Choroid plexus epithelial cell (primary cell): ENCODE results near the gene ZFTA.

Experiments used
- DNase-seq: peaks from one replicate; pipeline ENCODE4 v3.0.0-alpha.2; 2010; ENCODE audit warnings: low read depth
- H3K4me3 ChIP-seq: 2 replicates; pipeline ENCODE4 v1.5.1; 2011; ENCODE audit warnings: low read depth, mild to moderate bottlenecking, control low read depth, low read length, moderate library complexity
- CTCF ChIP-seq: conservative IDR thresholded peaks from 2 replicates; pipeline ENCODE4 v1.5.1; 2011; ENCODE audit warnings: low read depth, mild to moderate bottlenecking, control low read depth, inconsistent platforms, low read length, moderate library complexity

The ZFTA gene

GRCh38 chr11:63795066-63795465 lies 26.5 kb upstream of the ZFTA start:
- no peak for TF ChIP-seq CTCF
- DNase-seq, result no peak
- no peak overlapping the region for H3K4me3 ChIP-seq

GRCh38 chr11:63793161-63793560 lies 24.6 kb upstream of the ZFTA start:
- no peak for TF ChIP-seq CTCF
- DNase-seq, result no peak
- no peak overlapping the region for H3K4me3 ChIP-seq

- no peak overlapping the region for H3K4me3 ChIP-seq
- no peak for DNase-seq
- no peak for TF ChIP-seq CTCF
Observed at GRCh38 chr11:63791495-63792167, 23.1 kb upstream of the ZFTA start.

- no peak for TF ChIP-seq CTCF
- DNase-seq, result no peak
- H3K4me3 ChIP-seq, result no peak overlapping the region
Observed at GRCh38 chr11:63785823-63786222, 17.2 kb upstream of the ZFTA start.

- TF ChIP-seq CTCF, result no peak
- H3K4me3 ChIP-seq, result no peak overlapping the region
- DNase-seq, result no peak
Observed at GRCh38 chr11:63783925-63784592, 15.5 kb upstream of the ZFTA start.

GRCh38 chr11:63782749-63783148 lies 14.2 kb upstream of the ZFTA start:
- no peak overlapping the region for H3K4me3 ChIP-seq
- TF ChIP-seq CTCF, result no peak
- no peak for DNase-seq

GRCh38 chr11:63779039-63779438 lies 10.5 kb upstream of the ZFTA start:
- no peak for TF ChIP-seq CTCF
- no peak overlapping the region for H3K4me3 ChIP-seq
- peak; percentile 13 for DNase-seq
